ENCODE results near the gene RUNDC3A. TPM values are rescaled to one million over a fixed set of nuclear protein-coding genes. Genes with fewer than 3 reads are reported as not detected.

RUNDC3A gene
- total RNA-seq, 1 donor from 2014 or later = 0.41 TPM

DNA sequence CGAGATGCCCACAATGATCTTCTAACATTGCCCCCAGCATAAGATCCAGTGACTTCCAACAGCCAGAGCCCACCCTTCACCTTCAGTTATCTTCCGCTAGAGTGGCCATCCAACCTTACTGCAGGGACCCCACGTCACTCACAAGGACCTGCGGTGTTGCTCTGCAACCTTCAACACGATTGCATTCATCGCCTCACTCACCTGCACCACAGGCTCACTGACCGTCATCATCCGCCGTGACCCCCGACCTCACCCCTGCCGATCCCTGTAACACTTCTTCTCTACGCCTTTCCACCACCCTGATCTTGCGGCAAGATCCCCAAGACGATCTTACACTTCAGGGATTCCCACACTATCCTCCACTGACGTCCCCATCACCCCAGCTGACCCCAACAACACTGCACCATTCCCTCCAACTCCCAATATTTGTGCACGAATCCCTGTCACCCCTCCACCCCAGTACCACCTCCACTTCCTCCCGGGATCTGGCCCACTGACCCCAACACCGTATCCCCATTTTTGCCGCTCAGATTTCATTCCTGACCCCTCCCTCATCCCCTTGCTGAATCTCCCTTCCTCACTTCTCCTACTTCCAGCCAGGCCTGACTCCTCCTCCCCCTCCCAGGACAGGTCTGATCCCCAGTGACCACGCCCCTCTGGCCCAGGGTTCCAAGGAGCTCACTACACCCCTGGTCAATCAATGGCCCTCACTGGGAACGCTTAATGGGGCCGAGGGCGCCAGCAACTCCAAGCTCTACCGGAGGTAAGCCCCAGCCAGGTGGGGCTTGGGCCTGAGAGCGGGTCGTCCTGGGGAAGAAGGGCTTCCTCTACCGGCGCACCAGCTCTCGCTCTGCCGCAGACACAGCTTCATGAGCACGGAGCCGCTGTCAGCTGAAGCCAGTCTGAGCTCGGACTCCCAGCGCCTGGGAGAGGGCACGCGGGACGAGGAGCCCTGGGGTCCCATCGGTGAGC, 7.6 kb downstream of the RUNDC3A start:
- H3K9me3 ChIP-seq (replicated peaks) = no peaks in the 10 kb centered on the region
- H3K4me1 ChIP-seq = peaks cover 9% of the 10 kb centered on the region
- H3K36me3 ChIP-seq = peaks cover 18% of the 10 kb centered on the region
- no peak overlapping the region for H3K4me3 ChIP-seq
- H3K27me3 ChIP-seq (ENCODE audit: low read depth) = peaks cover 69% of the 10 kb centered on the region
- no peak for DNase-seq
- intact Hi-C loops (cut with micrococcal nuclease) = no loop called here
- no peak overlapping the region for H3K27ac ChIP-seq (replicated peaks)
- no peak for TF ChIP-seq CTCF (IDR thresholded peaks at IDR 0.05; ENCODE audit: borderline replicate concordance)

GRCh38 chr17:44317545-44317944, 9.1 kb downstream of the RUNDC3A start:
- H3K4me3 ChIP-seq = no peak overlapping the region
- no peak overlapping the region for H3K27ac ChIP-seq (replicated peaks)
- peaks cover 56% of the 10 kb centered on the region for H3K27me3 ChIP-seq (ENCODE audit: low read depth)
- H3K9me3 ChIP-seq (replicated peaks) = no peaks in the 10 kb centered on the region
- peaks cover 33% of the 10 kb centered on the region for H3K36me3 ChIP-seq
- intact Hi-C loops (cut with micrococcal nuclease) = no loop called here
- TF ChIP-seq CTCF (IDR thresholded peaks at IDR 0.05; ENCODE audit: borderline replicate concordance) = no peak
- peaks cover 9% of the 10 kb centered on the region for H3K4me1 ChIP-seq
- no peak for DNase-seq

DNA sequence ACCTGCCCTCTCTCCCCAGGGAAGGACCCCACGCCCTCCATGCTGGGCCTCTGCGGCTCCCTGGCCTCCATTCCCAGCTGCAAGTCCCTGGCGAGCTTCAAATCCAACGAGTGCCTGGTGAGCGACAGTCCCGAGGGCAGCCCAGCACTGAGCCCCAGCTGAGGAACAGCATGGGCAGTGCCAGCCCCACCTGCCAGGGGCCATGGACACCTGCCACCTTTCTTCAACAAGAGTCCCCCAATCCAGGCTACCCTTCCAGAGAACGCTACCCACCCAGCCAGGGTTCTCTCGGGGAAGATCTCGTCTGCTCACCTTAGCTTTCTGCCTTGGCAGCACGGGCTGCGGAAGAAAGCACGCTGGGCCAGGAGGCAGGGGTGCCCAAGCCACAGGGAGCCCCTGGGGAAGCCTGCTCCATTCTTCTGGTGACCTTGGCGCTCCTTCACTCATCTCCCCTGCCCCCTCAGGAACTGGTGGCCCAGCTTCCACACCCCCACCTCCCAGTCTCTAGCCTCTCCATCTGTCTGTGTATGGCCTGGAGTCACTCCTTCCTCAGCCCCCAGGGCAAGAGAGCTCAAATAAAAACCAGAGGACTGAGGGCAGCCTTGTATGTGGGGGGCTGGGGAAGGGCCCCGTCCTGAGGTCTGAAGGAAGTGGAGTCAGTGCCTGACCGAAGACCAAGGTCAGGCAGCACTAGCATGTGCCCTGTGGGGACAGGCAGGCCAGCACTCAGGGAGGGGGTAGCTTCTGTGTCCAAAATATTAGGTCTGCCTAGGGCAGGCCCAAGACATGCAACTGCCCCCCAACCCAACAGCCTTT, 9.9 kb downstream of the RUNDC3A start:
- no peak for DNase-seq
- H3K27ac ChIP-seq (replicated peaks) = no peak overlapping the region
- H3K36me3 ChIP-seq = peaks cover 35% of the 10 kb centered on the region
- TF ChIP-seq CTCF (IDR thresholded peaks at IDR 0.05; ENCODE audit: borderline replicate concordance) = no peak
- H3K27me3 ChIP-seq (ENCODE audit: low read depth) = peaks cover 50% of the 10 kb centered on the region
- no peaks in the 10 kb centered on the region for H3K9me3 ChIP-seq (replicated peaks)
- H3K4me1 ChIP-seq = peaks cover 17% of the 10 kb centered on the region
- intact Hi-C loops (cut with micrococcal nuclease) = no loop called here
- H3K4me3 ChIP-seq = no peak overlapping the region

- no peaks in the 10 kb centered on the region for H3K9me3 ChIP-seq (replicated peaks)
- DNase-seq = no peak
- H3K4me3 ChIP-seq = no peak overlapping the region
- H3K27ac ChIP-seq (replicated peaks) = no peak overlapping the region
- H3K4me1 ChIP-seq = peaks cover 23% of the 10 kb centered on the region
- H3K36me3 ChIP-seq = peaks cover 35% of the 10 kb centered on the region
- TF ChIP-seq CTCF (IDR thresholded peaks at IDR 0.05; ENCODE audit: borderline replicate concordance) = no peak
- intact Hi-C loops (cut with micrococcal nuclease) = no loop called here
- H3K27me3 ChIP-seq (ENCODE audit: low read depth) = peaks cover 32% of the 10 kb centered on the region
These were observed 11.7 kb downstream of the RUNDC3A start for GRCh38 chr17:44320066-44320465.

DNA sequence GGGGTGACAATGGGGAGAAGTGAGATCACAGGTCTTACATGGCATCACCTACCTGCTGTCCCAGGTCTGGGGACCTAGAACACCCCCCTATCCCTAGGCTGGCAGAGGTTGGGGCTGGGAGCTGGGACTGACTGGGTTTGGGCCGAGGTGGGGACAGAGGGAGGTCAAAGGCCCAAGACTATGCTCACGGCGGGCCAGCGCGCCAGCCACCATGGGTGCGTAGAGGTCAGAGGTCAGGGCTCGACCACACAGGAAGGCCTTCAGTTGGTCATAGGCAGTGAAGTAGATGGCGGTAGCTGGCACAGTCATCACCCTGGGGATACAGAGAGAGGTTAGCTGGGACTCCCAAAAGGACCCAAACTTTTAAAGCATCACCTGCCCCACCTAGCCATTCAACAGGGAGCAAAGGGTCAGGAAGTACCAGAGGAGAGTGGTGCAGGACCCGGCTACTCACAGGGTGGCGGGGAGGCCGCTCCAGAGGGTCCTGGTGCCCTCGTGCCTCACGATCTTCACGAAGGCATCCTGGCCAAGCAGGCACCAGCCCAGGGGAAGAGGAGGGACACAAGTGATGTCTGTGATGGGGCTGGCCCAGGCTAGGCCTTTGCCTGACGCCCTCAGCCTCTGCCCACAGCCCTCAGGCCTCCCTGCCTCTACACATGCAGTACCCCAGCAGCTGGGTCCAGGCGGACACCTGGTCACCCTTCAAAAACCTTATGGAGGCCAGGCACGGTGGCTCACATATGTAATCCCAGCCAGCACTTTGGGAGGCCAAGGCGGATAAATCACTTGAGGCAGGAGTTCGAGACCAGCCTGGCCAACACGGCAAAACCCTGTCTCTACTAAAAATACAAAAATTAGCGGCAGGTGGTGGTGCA, 13.1 kb downstream of the RUNDC3A start:
- Histone ChIP-seq H3K4me1 (peaks cover 37% of the 10 kb centered on the region), H3K27me3 (ENCODE audit: low read depth) (peaks cover 18% of the 10 kb centered on the region), H3K4me3 (no peak overlapping the region), H3K36me3 (peaks cover 35% of the 10 kb centered on the region), H3K27ac (replicated peaks) (no peak overlapping the region), H3K9me3 (replicated peaks) (no peaks in the 10 kb centered on the region)
- TF ChIP-seq CTCF (IDR thresholded peaks at IDR 0.05; ENCODE audit: borderline replicate concordance) = no peak
- DNase-seq = no peak
- intact Hi-C loops (cut with micrococcal nuclease) = no loop called here
